ENCODE measurements around the gene LRRC63. TPM values are rescaled to one million over a fixed set of nuclear protein-coding genes. Genes with fewer than 3 reads are reported as not detected.
A peak's percentile ranks its signal among the peaks of the same experiment; 100 is the strongest.

The LRRC63 gene
- polyA plus RNA-seq, 3 donors = 0.36 TPM; not detected in 2

- H3K27ac ChIP-seq (ENCODE audit: low read depth in 1 of 2, low read length in 2 of 2) = peak overlapping the region; percentile 85 to 95
- peaks cover 90% of the 10 kb centered on the region for H3K79me2 ChIP-seq (ENCODE audit: insufficient read depth, low read length)
- no peaks in the 10 kb centered on the region for H3K9me3 ChIP-seq (replicated peaks in 1 of 2; ENCODE audit: control insufficient read depth in 1 of 2, insufficient read depth in 1 of 2, low read length in 2 of 2)
- DNase-seq = no peak
- peaks cover 47 to 67% of the 10 kb centered on the region in 2 donors for H3K4me1 ChIP-seq (ENCODE audit: control insufficient read depth in 1 of 2, insufficient read depth in 2 of 2, low read length in 2 of 2)
- H4K20me1 ChIP-seq (ENCODE audit: insufficient read depth, low read length) = peaks cover 48% of the 10 kb centered on the region
- peak overlapping the region; percentile 96 to 99 (median 98) for H3K27ac Mint-ChIP-seq
- H3K4me3 Mint-ChIP-seq = peak overlapping the region; percentile 98 to 100
- no peaks in the 10 kb centered on the region for H3K27me3 ChIP-seq (ENCODE audit: control insufficient read depth in 2 of 2, insufficient read depth in 2 of 2, low read length in 2 of 2)
- peak overlapping the region; percentile 74 for H3K9ac ChIP-seq (ENCODE audit: insufficient read depth, low read length, poor library complexity, severe bottlenecking)
- intact Hi-C loops (cut with micrococcal nuclease) = loop anchor here in 1 of 2 donors (10.0 kb wide), 1 partner anchor 143 kb away; no protein-coding TSS in a partner anchor
- TF ChIP-seq, protein P1, sequence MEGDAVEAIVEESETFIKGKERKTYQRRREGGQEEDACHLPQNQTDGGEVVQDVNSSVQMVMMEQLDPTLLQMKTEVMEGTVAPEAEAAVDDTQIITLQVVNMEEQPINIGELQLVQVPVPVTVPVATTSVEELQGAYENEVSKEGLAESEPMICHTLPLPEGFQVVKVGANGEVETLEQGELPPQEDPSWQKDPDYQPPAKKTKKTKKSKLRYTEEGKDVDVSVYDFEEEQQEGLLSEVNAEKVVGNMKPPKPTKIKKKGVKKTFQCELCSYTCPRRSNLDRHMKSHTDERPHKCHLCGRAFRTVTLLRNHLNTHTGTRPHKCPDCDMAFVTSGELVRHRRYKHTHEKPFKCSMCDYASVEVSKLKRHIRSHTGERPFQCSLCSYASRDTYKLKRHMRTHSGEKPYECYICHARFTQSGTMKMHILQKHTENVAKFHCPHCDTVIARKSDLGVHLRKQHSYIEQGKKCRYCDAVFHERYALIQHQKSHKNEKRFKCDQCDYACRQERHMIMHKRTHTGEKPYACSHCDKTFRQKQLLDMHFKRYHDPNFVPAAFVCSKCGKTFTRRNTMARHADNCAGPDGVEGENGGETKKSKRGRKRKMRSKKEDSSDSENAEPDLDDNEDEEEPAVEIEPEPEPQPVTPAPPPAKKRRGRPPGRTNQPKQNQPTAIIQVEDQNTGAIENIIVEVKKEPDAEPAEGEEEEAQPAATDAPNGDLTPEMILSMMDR (IDR thresholded peaks at IDR 0.05) = no peak
- H3K27me3 Mint-ChIP-seq (ENCODE audit: low read depth in 3 of 3) = peaks cover 0 to 5% (median 0%) of the 10 kb centered on the region in 3 donors
- H2AFZ ChIP-seq (ENCODE audit: insufficient read depth, low read depth, low read length, poor library complexity, severe bottlenecking) = peak overlapping the region; percentile 45
- H3K9me3 Mint-ChIP-seq = peaks cover 0 to 4% (median 0%) of the 10 kb centered on the region in 7 donors
- WGBS (ENCODE audit: insufficient coverage) = no CpG with 5 or more reads among the region's 5 CpGs
- H3K36me3 ChIP-seq (replicated peaks in 1 of 2; ENCODE audit: control insufficient read depth in 1 of 2, insufficient read depth in 2 of 2, low read length in 2 of 2) = peaks cover 4 to 12% of the 10 kb centered on the region in 2 donors
- H3K4me1 Mint-ChIP-seq = peaks cover 56% of the 10 kb centered on the region
- H3K4me2 ChIP-seq (replicated peaks; ENCODE audit: extremely low read depth, low read length, poor library complexity, severe bottlenecking) = peak overlapping the region; percentile 97
- H3K36me3 Mint-ChIP-seq = peaks cover 17 to 28% of the 10 kb centered on the region in 2 donors
- peak overlapping the region; percentile 61 to 98 (median 98) for H3K4me3 ChIP-seq (replicated peaks in 1 of 3; ENCODE audit: low read depth in 2 of 3, low read length in 3 of 3)
These were observed 30.3 kb upstream of the LRRC63 start for GRCh38 chr13:46181377-46181839.

GRCh38 chr13:46181840-46182490 is 29.8 kb upstream of the LRRC63 start, which contains the start of gene LCP1:
Gene LCP1, minus strand, starts transcription at chr13:46182177. Its CDS starts 22,515 bp downstream, at chr13:46159662.
- H3K4me2 ChIP-seq (replicated peaks; ENCODE audit: extremely low read depth, low read length, poor library complexity, severe bottlenecking) = peak within 1 kb of the TSS; percentile 97
- intact Hi-C loops (cut with micrococcal nuclease) = loop anchor here (2.0 to 10.0 kb wide), 2 partner anchors 13 to 143 kb away; no protein-coding TSS in a partner anchor
- Mint-ChIP-seq H3K27me3 (ENCODE audit: low read depth in 3 of 3) (peaks cover 0 to 5% (median 0%) of the 10 kb centered on the region in 3 donors), H3K9me3 (peaks cover 0 to 4% (median 0%) of the 10 kb centered on the region in 7 donors), H3K4me3 (peak within 1 kb of the TSS; percentile 98 to 100), H3K36me3 (peaks cover 16 to 28% of the 10 kb centered on the region in 2 donors), H3K27ac (peak within 1 kb of the TSS; percentile 96 to 99 (median 98)), H3K4me1 (peaks cover 52% of the 10 kb centered on the region)
- H4K20me1 ChIP-seq (ENCODE audit: insufficient read depth, low read length) = peaks cover 46% of the 10 kb centered on the region
- peaks cover 47 to 62% of the 10 kb centered on the region in 2 donors for H3K4me1 ChIP-seq (ENCODE audit: control insufficient read depth in 1 of 2, insufficient read depth in 2 of 2, low read length in 2 of 2)
- TF ChIP-seq, protein P1 (IDR thresholded peaks at IDR 0.05) = no peak
- peaks cover 4 to 12% of the 10 kb centered on the region in 2 donors for H3K36me3 ChIP-seq (replicated peaks in 1 of 2; ENCODE audit: control insufficient read depth in 1 of 2, insufficient read depth in 2 of 2, low read length in 2 of 2)
- H3K4me3 ChIP-seq (replicated peaks in 1 of 3; ENCODE audit: low read depth in 2 of 3, low read length in 3 of 3) = peak within 1 kb of the TSS; percentile 61 to 98 (median 98)
- peak within 1 kb of the TSS; percentile 45 for H2AFZ ChIP-seq (ENCODE audit: insufficient read depth, low read depth, low read length, poor library complexity, severe bottlenecking)
- peak within 1 kb of the TSS; percentile 85 to 95 for H3K27ac ChIP-seq (ENCODE audit: low read depth in 1 of 2, low read length in 2 of 2)
- H3K9me3 ChIP-seq (replicated peaks in 1 of 2; ENCODE audit: control insufficient read depth in 1 of 2, insufficient read depth in 1 of 2, low read length in 2 of 2) = no peaks in the 10 kb centered on the region
- peak; percentile 86 to 94 (median 89) for DNase-seq
- peaks cover 84% of the 10 kb centered on the region for H3K79me2 ChIP-seq (ENCODE audit: insufficient read depth, low read length)
- peak within 1 kb of the TSS; percentile 74 for H3K9ac ChIP-seq (ENCODE audit: insufficient read depth, low read length, poor library complexity, severe bottlenecking)
- no peaks in the 10 kb centered on the region for H3K27me3 ChIP-seq (ENCODE audit: control insufficient read depth in 2 of 2, insufficient read depth in 2 of 2, low read length in 2 of 2)
- WGBS (ENCODE audit: insufficient coverage) = 0% methylated on average over 1 of the region's 8 CpGs

All from CD14-positive monocyte (primary cell).